ENCODE measurements around the gene PRIMA1. TPM values are rescaled to one million over a fixed set of nuclear protein-coding genes. Genes with fewer than 3 reads are reported as not detected.

The PRIMA1 gene
- polyA plus RNA-seq, 1 of the 3 experiments (the other 2 are of a cell fraction), result 0.18 TPM

DNA sequence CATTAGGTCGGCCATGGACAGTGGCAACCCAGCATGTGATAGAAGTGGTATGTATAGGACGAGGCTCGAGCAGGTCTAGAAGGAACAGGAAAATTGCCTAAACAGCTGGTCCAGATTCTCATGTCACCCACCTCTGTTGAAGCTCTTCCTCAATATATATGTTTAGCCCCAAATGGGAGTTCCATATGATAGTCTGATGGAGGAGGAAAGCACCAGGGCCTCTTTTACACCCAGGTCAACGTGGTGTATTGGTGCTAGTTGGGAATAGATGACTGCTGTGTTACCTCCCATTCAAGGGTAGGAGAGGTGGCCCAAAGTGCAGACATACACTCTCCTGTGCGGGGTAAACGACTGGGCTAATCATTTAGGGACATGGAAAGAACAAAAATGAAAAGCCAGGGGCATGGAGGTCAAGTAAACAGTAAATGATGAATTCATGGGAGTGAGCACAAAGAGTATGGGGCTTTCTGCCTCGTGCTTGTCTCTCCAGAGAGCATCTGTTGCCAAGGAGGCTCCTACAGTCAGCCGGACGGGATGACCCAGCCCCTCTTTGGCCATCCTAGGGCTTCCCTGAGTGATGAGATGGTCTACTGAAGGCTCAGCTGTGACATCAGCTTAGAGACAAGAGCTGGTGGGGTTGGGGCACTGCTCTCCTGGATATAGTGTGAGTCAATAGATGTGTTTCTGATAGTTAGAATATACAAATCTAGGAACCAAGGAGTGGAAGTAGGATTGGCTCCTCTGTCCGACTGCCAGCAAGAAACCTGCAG is 5.5 kb upstream of the PRIMA1 start:
- no peaks in the 10 kb centered on the region for H3K79me2 ChIP-seq (ENCODE audit: insufficient read depth)
- H3K4me3 ChIP-seq (ENCODE audit: low read depth in 2 of 2, low read length in 1 of 2), result no peak overlapping the region
- DNase-seq, result no peak
- H3K9me3 ChIP-seq, result no peaks in the 10 kb centered on the region
- H2AFZ ChIP-seq (ENCODE audit: low read depth), result no peak overlapping the region
- no peak overlapping the region for H3K4me2 ChIP-seq
- no peaks in the 10 kb centered on the region for H3K36me3 ChIP-seq (replicated peaks in 1 of 2; ENCODE audit: control insufficient read depth in 1 of 2, insufficient read depth in 2 of 2, low read length in 1 of 2)
- no peaks in the 10 kb centered on the region for H4K20me1 ChIP-seq (ENCODE audit: insufficient read depth)
- H3K27ac ChIP-seq (ENCODE audit: low read depth in 2 of 2, low read length in 1 of 2), result no peak overlapping the region
- CTCF ChIA-PET, result interaction anchor here (1.2 to 9.6 kb wide), 2 partner anchors 139 to 497 kb away, joined by 3 to 127 read pairs; no protein-coding TSS in a partner anchor
- 27% methylated on average over 10 of the region's 10 CpGs for WGBS (ENCODE audit: low lambda C conversion rate)
- TF ChIP-seq FOXM1 (IDR thresholded peaks at IDR 0.05; ENCODE audit: low read depth), result no peak
- TF ChIP-seq USF1 (IDR thresholded peaks at IDR 0.05; ENCODE audit: borderline replicate concordance, low read depth), result no peak
- TF ChIP-seq, protein P1, sequence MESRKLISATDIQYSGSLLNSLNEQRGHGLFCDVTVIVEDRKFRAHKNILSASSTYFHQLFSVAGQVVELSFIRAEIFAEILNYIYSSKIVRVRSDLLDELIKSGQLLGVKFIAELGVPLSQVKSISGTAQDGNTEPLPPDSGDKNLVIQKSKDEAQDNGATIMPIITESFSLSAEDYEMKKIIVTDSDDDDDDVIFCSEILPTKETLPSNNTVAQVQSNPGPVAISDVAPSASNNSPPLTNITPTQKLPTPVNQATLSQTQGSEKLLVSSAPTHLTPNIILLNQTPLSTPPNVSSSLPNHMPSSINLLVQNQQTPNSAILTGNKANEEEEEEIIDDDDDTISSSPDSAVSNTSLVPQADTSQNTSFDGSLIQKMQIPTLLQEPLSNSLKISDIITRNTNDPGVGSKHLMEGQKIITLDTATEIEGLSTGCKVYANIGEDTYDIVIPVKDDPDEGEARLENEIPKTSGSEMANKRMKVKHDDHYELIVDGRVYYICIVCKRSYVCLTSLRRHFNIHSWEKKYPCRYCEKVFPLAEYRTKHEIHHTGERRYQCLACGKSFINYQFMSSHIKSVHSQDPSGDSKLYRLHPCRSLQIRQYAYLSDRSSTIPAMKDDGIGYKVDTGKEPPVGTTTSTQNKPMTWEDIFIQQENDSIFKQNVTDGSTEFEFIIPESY (IDR thresholded peaks at IDR 0.05; ENCODE audit: borderline replicate concordance, low read depth), result no peak
- TF ChIP-seq NRF1 (IDR thresholded peaks at IDR 0.05; ENCODE audit: low read depth, low read length), result no peak
- TF ChIP-seq USF2 (IDR thresholded peaks at IDR 0.05; ENCODE audit: borderline replicate concordance, low read depth, low read length), result no peak
- TF ChIP-seq YY1 (IDR thresholded peaks at IDR 0.05; ENCODE audit: low read depth), result no peak
- no peak for TF ChIP-seq CHD2 (IDR thresholded peaks at IDR 0.05; ENCODE audit: low read length, partially characterized antibody)
- TF ChIP-seq MEF2A (IDR thresholded peaks at IDR 0.05; ENCODE audit: borderline replicate concordance, low read depth), result no peak
- TF ChIP-seq REST (IDR thresholded peaks at IDR 0.05; ENCODE audit: low read depth, low read length), result no peak
- no peak for TF ChIP-seq ELF1 (IDR thresholded peaks at IDR 0.05)
- no peak for TF ChIP-seq PBX3 (IDR thresholded peaks at IDR 0.05)
- no peaks in the 10 kb centered on the region for H3F3A ChIP-seq (replicated peaks; ENCODE audit: insufficient read depth)
- H3K4me1 ChIP-seq (ENCODE audit: control insufficient read depth in 1 of 2, insufficient read depth in 2 of 2, low read depth in 1 of 2, low read length in 1 of 2), result peaks cover 0 to 15% of the 10 kb centered on the region in 2 experiments; a peak in 2 of 4 replicates
- H3K27me3 ChIP-seq (ENCODE audit: insufficient read depth), result no peaks in the 10 kb centered on the region
- POLR2A ChIA-PET, result no interaction called here
- H3K9me2 ChIP-seq, result no peaks in the 10 kb centered on the region
- no peak overlapping the region for H3K9ac ChIP-seq

Measured in SK-N-SH (cell line).